ENCODE results near the gene SLC6A1.

Gene SLC6A1

DNA sequence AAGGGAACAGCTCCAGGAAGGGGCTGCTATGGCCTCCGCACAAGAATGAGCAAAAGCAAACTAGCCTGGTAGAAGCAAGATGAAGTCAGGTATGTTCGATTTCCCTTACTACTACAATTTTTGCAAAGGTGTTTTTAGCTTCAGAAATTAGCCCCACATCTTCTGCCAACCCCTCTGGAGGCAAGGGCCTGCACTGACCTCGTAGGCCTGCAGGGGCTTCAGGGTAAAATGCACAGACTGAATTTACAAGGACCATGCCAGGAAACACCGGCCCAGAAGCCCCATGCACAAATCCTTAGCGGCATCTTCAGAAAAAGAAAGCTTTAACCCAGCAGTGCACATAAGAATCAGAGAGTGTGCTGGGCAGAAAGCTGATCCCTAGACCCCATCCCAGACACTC, 53.0 kb downstream of the SLC6A1 start:
- ATAC-seq (ENCODE audit: low read depth): no peak
- TF ChIP-seq, protein P1, sequence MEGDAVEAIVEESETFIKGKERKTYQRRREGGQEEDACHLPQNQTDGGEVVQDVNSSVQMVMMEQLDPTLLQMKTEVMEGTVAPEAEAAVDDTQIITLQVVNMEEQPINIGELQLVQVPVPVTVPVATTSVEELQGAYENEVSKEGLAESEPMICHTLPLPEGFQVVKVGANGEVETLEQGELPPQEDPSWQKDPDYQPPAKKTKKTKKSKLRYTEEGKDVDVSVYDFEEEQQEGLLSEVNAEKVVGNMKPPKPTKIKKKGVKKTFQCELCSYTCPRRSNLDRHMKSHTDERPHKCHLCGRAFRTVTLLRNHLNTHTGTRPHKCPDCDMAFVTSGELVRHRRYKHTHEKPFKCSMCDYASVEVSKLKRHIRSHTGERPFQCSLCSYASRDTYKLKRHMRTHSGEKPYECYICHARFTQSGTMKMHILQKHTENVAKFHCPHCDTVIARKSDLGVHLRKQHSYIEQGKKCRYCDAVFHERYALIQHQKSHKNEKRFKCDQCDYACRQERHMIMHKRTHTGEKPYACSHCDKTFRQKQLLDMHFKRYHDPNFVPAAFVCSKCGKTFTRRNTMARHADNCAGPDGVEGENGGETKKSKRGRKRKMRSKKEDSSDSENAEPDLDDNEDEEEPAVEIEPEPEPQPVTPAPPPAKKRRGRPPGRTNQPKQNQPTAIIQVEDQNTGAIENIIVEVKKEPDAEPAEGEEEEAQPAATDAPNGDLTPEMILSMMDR (IDR thresholded peaks at IDR 0.05; ENCODE audit: poor library complexity, severe bottlenecking): no peak

DNA sequence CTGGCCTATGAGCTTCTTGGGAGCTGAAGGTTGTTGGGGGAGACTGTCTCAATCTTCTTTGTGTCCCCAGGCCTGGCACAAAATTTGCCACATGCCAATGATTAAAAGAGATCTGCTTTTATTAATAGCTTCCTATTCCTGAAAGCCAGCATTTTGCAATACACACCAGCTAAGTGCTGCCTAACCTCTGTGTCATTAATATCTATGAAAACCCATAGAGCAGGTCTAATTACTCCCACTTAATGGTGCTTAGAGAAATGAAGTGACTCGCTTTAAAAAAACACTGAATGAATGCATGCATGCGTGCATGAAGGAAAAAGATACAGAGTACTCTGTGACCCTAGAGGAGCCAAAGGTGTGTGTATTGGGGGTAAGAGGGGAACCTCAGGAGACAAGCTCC, 55.0 kb downstream of the SLC6A1 start:
- TF ChIP-seq, protein P1 (IDR thresholded peaks at IDR 0.05; ENCODE audit: poor library complexity, severe bottlenecking): no peak
- DNase-seq (ENCODE audit: low spot score) (no peak), ATAC-seq (ENCODE audit: low read depth) (peak; percentile 33; the same call in 2 of the 3 replicates)
- H3K4me1 ChIP-seq (ENCODE audit: insufficient read depth, poor library complexity, severe bottlenecking): no peaks in the 10 kb centered on the region
- no peaks in the 10 kb centered on the region for H3K36me3 ChIP-seq (ENCODE audit: low read depth)
- H3K27ac ChIP-seq (ENCODE audit: poor library complexity, severe bottlenecking): no peak overlapping the region
- no peak overlapping the region for H3K4me3 ChIP-seq (ENCODE audit: severe bottlenecking)
- no peaks in the 10 kb centered on the region for H3K9me3 ChIP-seq (ENCODE audit: severe bottlenecking)
- no peaks in the 10 kb centered on the region for H3K27me3 ChIP-seq (ENCODE audit: insufficient read depth, poor library complexity, severe bottlenecking)

More for the DNA sequence above, 53.0 kb downstream of the SLC6A1 start:
- no peaks in the 10 kb centered on the region for H3K9me3 ChIP-seq (ENCODE audit: severe bottlenecking)
- H3K27me3 ChIP-seq (ENCODE audit: insufficient read depth, poor library complexity, severe bottlenecking): peaks cover 4% of the 10 kb centered on the region
- DNase-seq (ENCODE audit: low spot score): no peak
- H3K27ac ChIP-seq (ENCODE audit: poor library complexity, severe bottlenecking): no peak overlapping the region
- no peaks in the 10 kb centered on the region for H3K36me3 ChIP-seq (ENCODE audit: low read depth)
- H3K4me3 ChIP-seq (ENCODE audit: severe bottlenecking): no peak overlapping the region
- H3K4me1 ChIP-seq (ENCODE audit: insufficient read depth, poor library complexity, severe bottlenecking): no peaks in the 10 kb centered on the region

DNA sequence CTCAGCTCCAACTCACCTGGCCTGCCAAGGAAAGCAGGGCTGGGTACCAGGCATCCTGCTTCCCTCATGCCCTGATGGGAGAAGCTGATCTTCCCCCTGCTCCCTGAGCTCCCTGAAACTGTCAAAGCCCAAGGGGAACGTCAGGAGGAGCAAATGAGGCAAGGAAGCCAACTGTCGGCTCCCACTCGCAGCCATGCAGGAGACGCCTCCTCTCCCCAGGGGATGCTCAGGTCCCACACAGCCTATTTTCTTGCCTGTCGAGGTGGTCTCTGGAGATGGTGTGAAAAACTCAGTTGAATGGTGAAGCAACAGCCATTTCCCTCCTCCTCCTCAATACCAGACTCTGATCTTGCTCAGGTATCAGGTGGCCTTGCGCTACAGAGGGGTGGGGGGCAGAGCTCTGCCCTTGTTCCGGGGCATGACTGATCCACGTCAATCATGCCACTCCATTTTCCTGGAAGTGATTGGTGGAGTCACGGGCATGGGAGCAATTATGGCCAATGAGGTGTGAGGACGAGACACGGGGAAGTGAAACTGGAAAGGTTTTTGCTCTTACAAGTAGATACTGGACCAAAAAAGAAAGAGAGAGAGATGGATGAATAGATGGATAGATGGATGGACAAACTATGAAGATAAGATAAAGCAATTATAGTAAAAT, 58.2 kb downstream of the SLC6A1 start:
- DNase-seq (ENCODE audit: low spot score): no peak
- H3K4me3 ChIP-seq (ENCODE audit: severe bottlenecking): no peak overlapping the region
- no peaks in the 10 kb centered on the region for H3K9me3 ChIP-seq (ENCODE audit: severe bottlenecking)
- no peak overlapping the region for H3K27ac ChIP-seq (ENCODE audit: poor library complexity, severe bottlenecking)
- no peaks in the 10 kb centered on the region for H3K36me3 ChIP-seq (ENCODE audit: low read depth)
- TF ChIP-seq, protein P1 (IDR thresholded peaks at IDR 0.05; ENCODE audit: poor library complexity, severe bottlenecking): no peak
- H3K4me1 ChIP-seq (ENCODE audit: insufficient read depth, poor library complexity, severe bottlenecking): no peaks in the 10 kb centered on the region
- no peaks in the 10 kb centered on the region for H3K27me3 ChIP-seq (ENCODE audit: insufficient read depth, poor library complexity, severe bottlenecking)
- ATAC-seq (ENCODE audit: low read depth): no peak

- Histone ChIP-seq H3K27me3 (ENCODE audit: insufficient read depth, poor library complexity, severe bottlenecking) (no peaks in the 10 kb centered on the region), H3K9me3 (ENCODE audit: severe bottlenecking) (no peaks in the 10 kb centered on the region), H3K4me3 (ENCODE audit: severe bottlenecking) (no peak overlapping the region), H3K4me1 (ENCODE audit: insufficient read depth, poor library complexity, severe bottlenecking) (no peaks in the 10 kb centered on the region), H3K27ac (ENCODE audit: poor library complexity, severe bottlenecking) (peak overlapping the region; percentile 36), H3K36me3 (ENCODE audit: low read depth) (no peaks in the 10 kb centered on the region)
- ATAC-seq (ENCODE audit: low read depth) (peak; percentile 86), DNase-seq (ENCODE audit: low spot score) (no peak)
- TF ChIP-seq, protein P1 (IDR thresholded peaks at IDR 0.05; ENCODE audit: poor library complexity, severe bottlenecking): no peak
Observed at GRCh38 chr3:11053926-11054503, 61.5 kb downstream of the SLC6A1 start.

Measured in RWPE2 (cell line).